ENCODE data around the gene RASL12.
"Not testable (repeated sequence)": the region's sequence is repeated elsewhere in the genome, so short reads cannot be mapped to it uniquely, and the experiment has no call there.

The RASL12 gene

DNA sequence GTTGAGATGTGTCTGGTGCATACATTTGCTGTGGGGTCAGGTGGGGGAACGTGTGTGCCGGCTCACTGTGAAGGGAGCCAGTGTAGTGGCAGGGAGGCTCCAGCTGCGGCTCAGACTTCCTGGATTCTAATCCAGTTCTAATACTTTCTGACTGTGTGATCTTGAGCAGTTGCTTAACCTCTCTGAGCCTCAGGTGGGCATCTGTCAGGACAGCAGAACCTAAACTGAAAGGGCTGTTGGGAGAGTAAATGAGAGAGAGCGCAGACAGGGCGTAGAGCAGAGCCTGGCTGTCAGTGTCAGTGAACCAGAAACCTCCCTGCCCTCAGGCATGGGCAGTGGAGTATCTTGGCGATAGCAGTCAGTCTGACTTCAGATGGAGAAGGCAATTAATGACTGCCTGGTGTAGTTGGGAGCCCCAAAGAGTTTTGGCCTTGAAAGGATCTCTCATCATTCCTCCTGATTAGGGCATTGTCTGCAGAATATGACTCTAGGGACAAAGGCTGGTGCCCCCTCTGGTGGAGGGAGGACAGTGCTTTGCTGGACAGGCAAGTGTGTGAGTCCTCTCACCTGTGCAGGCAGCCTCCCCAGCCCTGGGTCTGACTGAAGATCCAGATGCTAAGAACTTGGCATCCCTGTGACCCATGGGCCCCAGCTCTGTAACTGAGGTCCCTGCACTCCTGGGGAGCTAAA, 18.3 kb upstream of the RASL12 start:
- no peak for TF ChIP-seq ZNF274 (IDR thresholded peaks at IDR 0.05; ENCODE audit: low read depth, low read length)
- no peak overlapping the region for H3K4me3 ChIP-seq (ENCODE audit: low read length)

DNA sequence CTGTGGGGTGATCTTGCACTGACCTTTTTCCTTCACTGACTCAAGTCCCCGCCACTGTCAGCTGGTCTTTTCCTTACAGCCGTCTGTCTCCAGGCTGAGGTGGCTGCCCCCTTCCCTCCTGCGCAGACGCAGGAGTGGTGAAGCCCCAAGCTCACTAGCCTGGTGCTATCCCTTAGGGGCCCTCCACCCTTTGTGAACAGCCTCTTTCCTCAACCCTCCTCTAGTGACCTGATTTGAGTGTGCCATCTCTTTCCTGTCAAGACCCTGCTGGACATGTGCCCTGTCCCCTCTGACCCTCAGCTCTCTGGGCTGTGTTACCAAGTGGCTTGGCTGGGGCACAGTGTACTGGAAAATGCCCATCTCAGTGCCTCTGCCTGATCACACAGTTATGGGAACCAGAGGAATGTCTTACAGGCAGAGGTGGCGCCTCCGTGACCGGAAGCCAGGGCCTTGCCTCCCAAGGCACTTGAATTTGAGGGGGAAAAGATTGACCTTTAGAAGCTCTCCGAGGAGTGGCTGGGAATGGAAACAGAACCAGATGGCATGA, 17.5 kb upstream of the RASL12 start:
- H3K4me3 ChIP-seq (ENCODE audit: low read length) = no peak overlapping the region
- TF ChIP-seq ZNF274 (IDR thresholded peaks at IDR 0.05; ENCODE audit: low read depth, low read length) = no peak

DNA sequence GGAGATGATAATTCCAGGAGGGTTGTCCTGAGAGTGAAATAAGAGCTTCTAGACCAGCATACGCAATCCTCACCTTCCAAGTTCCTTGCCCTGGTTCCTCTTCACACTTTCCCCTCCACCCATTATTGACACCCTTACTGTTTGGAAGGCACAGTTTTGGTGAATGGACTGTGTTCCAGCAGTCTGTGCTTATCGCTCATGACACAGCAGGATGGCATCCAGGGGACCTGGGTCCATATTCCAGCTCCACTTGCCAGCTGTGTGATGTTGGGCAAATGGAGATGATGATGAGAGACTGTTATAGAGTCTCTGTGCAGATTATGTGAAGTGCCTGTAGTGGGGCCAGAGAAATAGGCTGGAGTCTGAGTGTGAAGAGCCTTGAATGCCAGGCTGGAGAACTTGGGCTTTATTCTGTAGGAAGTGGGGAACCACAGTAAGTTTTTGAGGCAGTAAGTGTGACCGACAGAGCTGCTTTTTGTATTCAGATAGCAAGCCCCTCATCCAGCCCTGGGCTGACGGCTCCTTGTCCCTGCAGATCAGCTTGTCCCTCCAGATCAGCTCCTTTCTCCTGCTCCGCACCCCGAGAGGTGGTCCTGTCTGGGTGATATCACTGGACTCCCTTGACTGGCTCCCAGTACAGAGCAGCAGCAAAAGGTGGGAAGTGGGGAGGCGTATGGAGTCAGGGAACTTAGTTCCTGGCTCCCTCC, 16.9 kb upstream of the RASL12 start:
- no peak overlapping the region for H3K4me3 ChIP-seq (ENCODE audit: low read length)
- TF ChIP-seq ZNF274 (IDR thresholded peaks at IDR 0.05; ENCODE audit: low read depth, low read length) = no peak

DNA sequence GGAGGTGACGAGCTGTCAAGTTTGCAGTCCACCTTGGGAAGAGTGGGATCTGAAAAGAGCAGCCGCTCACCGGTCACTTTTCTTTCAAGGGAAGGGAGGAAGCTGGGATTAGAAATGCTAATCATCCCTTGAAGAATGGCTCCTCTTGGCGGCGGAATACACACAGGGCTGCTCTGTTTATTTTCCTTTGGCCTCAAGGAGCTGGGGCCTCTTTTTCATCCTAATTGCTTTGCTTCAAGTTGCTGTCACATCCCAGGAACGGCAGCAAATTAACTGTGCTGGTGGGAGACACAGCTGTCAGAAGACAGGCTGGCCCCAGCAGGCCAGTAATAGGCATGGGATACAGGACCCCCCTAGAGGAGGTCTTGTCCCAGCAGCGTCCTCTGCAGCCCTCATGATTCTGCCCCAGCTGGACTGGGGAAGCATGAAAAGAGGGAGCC, 15.5 kb upstream of the RASL12 start:
- TF ChIP-seq ZNF274 (IDR thresholded peaks at IDR 0.05; ENCODE audit: low read depth, low read length) = no peak
- H3K4me3 ChIP-seq (ENCODE audit: low read length) = no peak overlapping the region

DNA sequence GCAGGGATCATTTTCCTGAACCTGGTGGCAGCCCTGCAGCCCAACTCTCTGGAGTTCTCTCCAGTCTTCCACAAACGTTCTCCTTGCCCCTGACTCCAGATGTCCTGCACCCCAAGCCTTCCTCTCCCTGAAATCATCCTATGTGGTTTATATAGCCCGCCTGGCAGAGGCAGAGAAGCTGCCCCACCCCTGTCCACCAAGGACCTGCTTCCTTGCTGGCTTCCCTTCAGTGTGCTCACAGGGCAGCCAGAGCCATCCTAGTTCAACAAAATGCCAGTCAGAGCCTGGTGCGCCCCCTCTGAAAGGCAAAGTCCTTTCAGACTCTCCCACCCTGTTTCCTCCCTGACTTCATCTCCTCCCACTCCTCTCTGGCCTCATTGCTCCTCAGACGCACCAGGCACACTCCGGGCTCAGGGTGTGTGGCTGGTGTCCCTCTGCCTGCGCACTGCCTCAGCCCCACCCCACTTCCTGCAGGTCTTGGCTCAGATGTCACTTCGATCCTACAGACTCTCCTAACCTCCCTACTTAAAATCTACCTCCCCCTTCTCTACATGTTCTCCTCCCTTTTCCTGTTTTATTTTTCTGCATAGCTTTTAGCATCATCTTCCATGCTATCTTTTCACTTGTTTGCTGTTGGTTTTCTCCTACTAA, 14.6 kb upstream of the RASL12 start:
- H3K4me3 ChIP-seq (ENCODE audit: low read length) = no peak overlapping the region
- TF ChIP-seq ZNF274 (IDR thresholded peaks at IDR 0.05; ENCODE audit: low read depth, low read length) = no peak

DNA sequence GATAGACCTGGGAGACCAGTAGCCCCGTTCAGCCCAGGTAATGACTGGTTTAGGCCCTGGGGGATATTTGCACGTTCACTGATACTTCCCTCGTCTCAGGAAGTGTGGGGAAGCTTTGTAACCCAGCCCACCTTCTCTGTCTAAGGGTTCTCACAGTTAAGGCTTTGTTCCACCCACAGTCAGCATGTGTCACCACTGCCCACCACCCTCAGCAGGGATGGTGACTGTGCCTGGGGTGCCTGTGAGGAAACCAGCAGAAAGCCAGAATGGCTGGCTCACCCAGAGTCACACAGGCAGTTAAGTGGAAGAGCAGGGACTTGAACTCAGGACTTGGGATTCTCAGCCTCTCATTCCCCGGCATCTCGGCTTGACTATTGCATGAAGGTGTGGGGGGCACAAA, 14.0 kb upstream of the RASL12 start:
- no peak overlapping the region for H3K4me3 ChIP-seq (ENCODE audit: low read length)
- no peak for TF ChIP-seq ZNF274 (IDR thresholded peaks at IDR 0.05; ENCODE audit: low read depth, low read length)

DNA sequence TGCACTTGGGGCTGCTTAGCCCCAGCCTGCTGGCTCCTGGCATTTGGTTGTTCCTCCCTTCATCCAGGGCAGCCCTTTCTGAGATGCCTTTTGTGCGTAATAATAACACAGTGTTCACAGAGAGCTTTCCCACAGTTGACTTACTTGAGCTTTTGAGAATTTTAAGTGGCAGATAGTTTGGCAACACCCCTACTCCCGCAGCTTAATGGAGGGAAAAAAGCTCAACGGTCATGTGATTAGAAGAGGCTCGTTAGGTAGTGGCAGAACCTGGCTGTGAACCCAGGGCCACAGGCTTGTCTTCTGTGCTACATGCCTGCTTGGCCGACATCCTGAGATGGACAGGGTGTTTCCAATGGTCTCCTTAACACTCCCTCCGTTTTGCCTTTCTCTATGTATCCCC, 13.5 kb upstream of the RASL12 start:
- H3K4me3 ChIP-seq (ENCODE audit: low read length) = no peak overlapping the region
- TF ChIP-seq ZNF274 (IDR thresholded peaks at IDR 0.05; ENCODE audit: low read depth, low read length) = no peak

DNA sequence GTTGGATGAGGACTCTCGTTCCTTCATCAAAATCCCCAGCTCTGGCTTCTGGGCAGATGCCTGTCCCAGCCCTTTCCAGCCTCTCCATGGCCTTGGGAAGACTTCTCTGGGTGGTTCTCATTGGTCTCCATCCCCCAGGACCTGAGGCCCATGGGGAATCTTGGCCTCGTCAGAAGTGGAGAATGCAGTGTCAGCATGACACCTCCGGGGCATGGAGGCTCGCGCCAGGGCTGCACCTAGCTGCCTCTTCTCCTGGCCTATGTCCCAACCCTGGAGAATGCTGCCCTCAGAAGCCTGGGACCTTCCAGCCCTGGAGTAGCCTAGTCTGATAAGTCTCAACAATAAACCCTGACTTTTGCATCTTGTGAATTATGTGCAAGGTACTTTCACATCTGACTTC, 11.8 kb upstream of the RASL12 start:
- TF ChIP-seq ZNF274 (IDR thresholded peaks at IDR 0.05; ENCODE audit: low read depth, low read length) = no peak
- no peak overlapping the region for H3K4me3 ChIP-seq (ENCODE audit: low read length)

DNA sequence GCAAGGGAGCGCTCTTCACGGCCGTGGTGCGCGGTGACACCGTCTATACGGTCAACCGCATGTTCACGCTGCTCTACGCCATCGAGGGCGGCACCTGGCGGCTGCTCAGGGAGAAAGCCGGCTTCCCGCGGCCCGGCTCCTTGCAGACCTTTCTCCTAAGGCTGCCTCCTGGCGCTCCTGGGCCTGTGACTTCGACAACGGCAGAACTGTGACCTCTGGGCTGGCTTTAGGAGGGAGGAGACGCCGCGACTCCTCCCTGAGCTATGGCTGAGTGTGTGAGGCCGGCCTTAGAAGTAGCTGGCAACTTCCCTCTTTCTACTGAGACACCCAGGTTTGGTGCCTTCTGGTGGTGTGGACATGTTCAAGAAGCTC, 10.2 kb upstream of the RASL12 start:
- TF ChIP-seq ZNF274 (IDR thresholded peaks at IDR 0.05; ENCODE audit: low read depth, low read length) = no peak
- no peak overlapping the region for H3K4me3 ChIP-seq (ENCODE audit: low read length)

DNA sequence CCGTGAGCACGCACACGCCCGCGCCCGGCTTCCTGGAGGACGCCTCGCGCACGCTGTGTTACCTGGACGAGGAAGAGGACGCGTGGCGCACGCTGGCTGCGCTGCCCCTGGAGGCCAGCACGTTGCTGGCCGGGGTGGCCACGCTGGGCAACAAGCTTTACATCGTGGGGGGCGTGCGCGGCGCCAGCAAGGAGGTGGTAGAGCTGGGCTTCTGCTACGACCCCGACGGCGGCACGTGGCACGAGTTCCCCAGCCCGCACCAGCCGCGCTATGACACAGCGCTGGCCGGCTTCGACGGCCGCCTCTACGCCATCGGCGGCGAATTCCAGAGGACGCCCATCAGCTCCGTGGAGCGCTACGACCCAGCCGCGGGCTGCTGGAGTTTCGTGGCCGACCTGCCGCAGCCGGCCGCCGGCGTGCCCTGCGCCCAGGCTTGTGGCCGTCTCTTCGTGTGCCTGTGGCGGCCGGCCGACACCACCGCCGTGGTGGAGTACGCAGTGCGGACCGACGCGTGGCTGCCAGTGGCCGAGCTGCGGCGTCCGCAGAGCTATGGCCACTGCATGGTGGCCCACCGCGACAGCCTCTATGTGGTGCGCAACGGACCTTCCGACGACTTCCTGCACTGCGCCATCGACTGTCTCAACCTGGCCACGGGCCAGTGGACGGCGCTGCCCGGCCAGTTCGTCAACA, 9.6 kb upstream of the RASL12 start:
- no peak overlapping the region for H3K4me3 ChIP-seq (ENCODE audit: low read length)

DNA sequence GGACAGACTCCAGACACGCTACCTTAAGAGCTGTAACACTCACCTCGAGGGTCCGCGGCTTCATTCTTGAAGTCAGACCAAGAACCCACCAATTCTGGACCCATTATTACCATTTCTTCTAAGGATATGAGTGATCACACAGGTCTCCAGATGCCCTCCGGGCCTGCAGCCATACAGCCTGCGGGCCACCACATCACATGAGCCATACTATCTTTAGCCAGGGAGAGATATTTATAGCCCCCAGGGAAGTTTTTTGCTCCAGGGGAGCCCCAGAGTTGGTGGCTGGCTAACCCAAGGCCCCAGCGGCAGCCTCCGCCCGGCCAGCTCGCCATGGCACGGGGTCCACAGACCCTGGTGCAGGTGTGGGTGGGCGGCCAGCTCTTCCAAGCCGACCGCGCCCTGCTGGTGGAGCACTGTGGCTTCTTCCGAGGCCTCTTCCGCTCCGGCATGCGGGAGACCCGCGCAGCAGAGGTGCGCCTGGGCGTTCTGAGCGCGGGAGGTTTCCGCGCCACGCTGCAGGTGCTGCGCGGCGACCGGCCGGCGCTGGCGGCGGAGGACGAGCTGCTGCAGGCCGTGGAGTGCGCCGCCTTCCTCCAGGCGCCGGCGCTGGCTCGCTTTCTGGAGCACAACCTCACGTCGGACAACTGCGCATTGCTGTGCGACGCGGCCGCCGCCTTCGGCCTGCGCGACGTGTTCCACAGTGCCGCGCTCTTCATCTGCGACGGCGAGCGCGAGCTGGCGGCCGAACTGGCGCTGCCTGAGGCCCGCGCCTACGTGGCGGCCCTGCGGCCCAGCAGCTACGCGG, 8.9 kb upstream of the RASL12 start, which contains the start of gene KBTBD13:
KBTBD13 (plus strand) TSS at position 261 of the 805 bp plus-strand sequence; CDS start at position 331, 70 bp downstream.
- no peak within 1 kb of the TSS for H3K4me3 ChIP-seq (ENCODE audit: low read length)
- no peak for TF ChIP-seq ZNF274 (IDR thresholded peaks at IDR 0.05; ENCODE audit: low read depth, low read length)

More for the DNA sequence above, 9.6 kb upstream of the RASL12 start:
- TF ChIP-seq ZNF274 (IDR thresholded peaks at IDR 0.05; ENCODE audit: low read depth, low read length) = no peak

DNA sequence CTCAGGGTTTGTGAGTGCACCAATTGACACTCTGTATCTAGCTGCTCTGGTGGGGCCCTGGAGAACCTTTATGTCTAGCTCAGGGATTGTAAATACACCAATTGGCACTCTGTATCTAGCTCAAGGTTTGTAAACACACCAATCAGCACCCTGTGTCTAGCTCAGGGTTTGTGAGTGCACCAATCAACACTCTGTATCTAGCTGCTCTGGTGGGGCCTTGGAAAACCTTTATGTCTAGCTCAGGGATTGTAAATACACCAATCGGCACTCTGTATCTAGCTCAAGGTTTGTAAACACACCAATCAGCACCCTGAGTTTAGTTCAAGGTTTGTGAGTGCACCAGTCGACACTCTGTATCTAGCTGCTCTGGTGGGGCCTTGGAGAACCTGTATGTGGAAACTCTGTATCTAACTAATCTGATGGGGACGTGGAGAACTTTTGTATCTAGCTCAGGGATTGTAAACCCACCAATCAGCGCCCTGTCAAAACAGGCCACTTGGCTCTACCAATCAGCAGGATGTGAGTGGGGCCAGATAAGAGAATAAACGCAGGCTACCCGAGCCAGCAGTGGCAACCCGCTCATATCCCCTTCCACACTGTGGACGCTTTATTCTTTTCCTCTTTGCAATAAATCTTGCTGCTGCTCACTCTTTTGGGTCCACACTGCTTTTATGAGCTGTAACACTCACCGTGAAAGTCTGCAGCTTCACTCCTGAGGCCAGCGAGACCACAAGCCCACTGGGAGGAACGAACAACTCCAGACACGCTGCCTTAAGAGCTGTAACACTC, 8.0 kb upstream of the RASL12 start:
- H3K4me3 ChIP-seq (ENCODE audit: low read length) = not testable (repeated sequence)

DNA sequence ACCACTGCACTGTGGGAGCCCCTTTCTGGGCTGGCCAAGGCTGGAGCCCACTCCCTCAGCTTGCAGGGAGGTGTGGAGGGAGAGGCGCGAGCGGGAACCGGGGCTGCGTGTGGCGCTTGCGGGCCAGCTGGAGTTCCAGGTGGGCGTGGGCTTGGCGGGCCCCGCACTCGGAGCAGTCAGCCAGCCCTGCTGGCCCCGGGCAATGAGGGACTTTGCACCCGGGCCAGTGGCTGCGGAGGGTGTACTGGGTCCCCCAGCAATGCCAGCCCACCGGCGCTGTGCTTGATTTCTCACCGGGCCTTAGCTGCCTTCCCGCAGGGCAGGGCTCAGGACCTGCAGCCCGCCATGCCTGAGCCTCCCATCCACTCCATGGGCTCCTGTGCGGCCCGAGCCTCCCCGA, 7.2 kb upstream of the RASL12 start:
- not testable (repeated sequence) for H3K4me3 ChIP-seq (ENCODE audit: low read length)

All from GM08714 (cell line).